Measurements from ENCODE around the gene SCAPER. TPM values are rescaled to one million over a fixed set of nuclear protein-coding genes. Genes with fewer than 3 reads are reported as not detected.

Gene SCAPER
- total and polyA plus RNA-seq, 10 of the 15 experiments (the other 5 are each of a cell fraction or from before 2014, with no cell fraction given), result 1.0 to 7.7 (median 3.9) TPM

DNA sequence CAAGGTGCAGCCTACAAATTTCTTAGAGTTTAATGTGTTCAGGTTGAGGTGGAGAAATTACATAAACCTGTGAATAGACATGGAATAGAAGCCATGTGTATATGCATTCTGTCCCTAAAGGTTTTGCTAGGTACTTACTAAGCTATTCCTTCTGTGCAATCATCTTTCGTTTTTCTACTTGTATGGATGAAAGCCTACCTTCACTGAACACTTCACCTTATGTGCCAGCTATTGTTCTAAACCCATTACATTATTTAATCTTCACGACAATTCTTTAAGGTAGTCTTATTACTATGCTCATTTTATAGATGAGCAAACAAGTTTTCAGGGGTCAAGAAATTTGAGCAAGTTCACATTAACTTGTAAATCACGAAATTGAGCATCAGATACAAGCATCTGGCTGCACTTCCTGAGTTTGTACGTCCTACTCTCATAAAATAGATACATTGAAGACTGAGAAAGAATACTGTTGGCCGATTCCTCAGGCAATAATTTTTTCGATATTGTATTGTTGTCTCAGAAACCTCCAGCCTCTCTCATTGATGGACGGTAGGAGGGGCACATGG, 25.8 kb upstream of the SCAPER start:
- peaks cover 0 to 2% of the 10 kb centered on the region in 2 experiments; a peak in 2 of 4 replicates for H3K27me3 ChIP-seq (replicated peaks in 1 of 2; ENCODE audit: control insufficient read depth in 2 of 2, insufficient read depth in 2 of 2, low read length in 1 of 2)
- ChIA-PET CTCF (interaction anchor here (1.3 kb wide), 2 partner anchors 11 to 27 kb away, joined by 4 to 6 read pairs; no protein-coding TSS in a partner anchor), SMC1A (ENCODE audit: uncharacterized antibody, unreplicated experiment) (interaction anchor here (1.4 kb wide), 1 partner anchor 39 kb away, joined by 3 read pairs; no protein-coding TSS in a partner anchor), RAD21 (ENCODE audit: unreplicated experiment) (interaction anchor here (0.6 to 1.4 kb wide), 3 partner anchors 11 to 72 kb away, joined by 3 to 6 read pairs (median 3); no protein-coding TSS in a partner anchor), POLR2A (interaction anchor here (1.0 to 1.1 kb wide), 2 partner anchors 9 to 251 kb away, joined by 3 read pairs; no protein-coding TSS in a partner anchor)
- WGBS (ENCODE audit: insufficient coverage, insufficient replicate concordance, low lambda C conversion rate, missing lambda C conversion rate), result 14% methylated on average over 7 of the region's 7 CpGs
- peak overlapping the region; percentile 72 for H2AFZ ChIP-seq (ENCODE audit: control insufficient read depth, low read depth, low read length)
- TF ChIP-seq PAX8 (IDR thresholded peaks at IDR 0.05) (no peak), WRNIP1 (IDR thresholded peaks at IDR 0.05; ENCODE audit: borderline replicate concordance, low read depth, low read length) (no peak), RFX5 (IDR thresholded peaks at IDR 0.05; ENCODE audit: low read depth, low read length) (no peak), TCF7 (IDR thresholded peaks at IDR 0.05; ENCODE audit: borderline replicate concordance) (no peak), ZNF207 (IDR thresholded peaks at IDR 0.05; ENCODE audit: borderline replicate concordance) (no peak), FOS (IDR thresholded peaks at IDR 0.05; ENCODE audit: borderline replicate concordance, extremely low read depth, insufficient read length) (no peak)
- FAIRE-seq, result peak; percentile 41
- H3K9me3 ChIP-seq (replicated peaks; ENCODE audit: control insufficient read depth, insufficient read depth, low read length), result no peaks in the 10 kb centered on the region
- BruUV-seq (replicated peaks), result no TSS peak
- H3K4me3 ChIP-seq, result peak overlapping the region; percentile 62
- H4K20me1 ChIP-seq (ENCODE audit: control insufficient read depth, insufficient read depth), result no peaks in the 10 kb centered on the region
- no peak for ATAC-seq
- no peak for DNase-seq (ENCODE audit: low read depth, low spot score)
- in situ Hi-C loops (cut with MboI), result no loop called here
- no peaks in the 10 kb centered on the region for H3K36me3 ChIP-seq (ENCODE audit: control insufficient read depth in 2 of 2, insufficient read depth in 2 of 2, low read length in 1 of 2)
- peaks cover 6% of the 10 kb centered on the region for H3K79me2 ChIP-seq (ENCODE audit: control insufficient read depth, insufficient read depth, low read length)
- H3K4me1 ChIP-seq (ENCODE audit: control insufficient read depth, insufficient read depth, low read length), result peaks cover 8% of the 10 kb centered on the region
- peak overlapping the region; percentile 67 for H3K4me2 ChIP-seq (ENCODE audit: control insufficient read depth, insufficient read depth)
- H3K9ac ChIP-seq (ENCODE audit: control insufficient read depth, insufficient read depth, low read length), result peak overlapping the region; percentile 33
- peak overlapping the region; percentile 30; the same call in 1 of the 2 replicates for H3K27ac ChIP-seq (ENCODE audit: control insufficient read depth, insufficient read depth)
- intact Hi-C loops (cut with micrococcal nuclease; ENCODE audit: unreplicated experiment), result no loop called here

Measured in GM12878 (cell line).